Uterus (tissue), 2 donors: ENCODE results near the gene SLC5A3.

ENCODE experiments used
- POLR2A ChIP-seq, 2 donors: fragments of 450-650 bp; IDR thresholded peaks; one replicate each; pipeline ENCODE4 v1.6.1; 2016; ENCODE audit warnings: antibody characterized with exemption in 2 of 2, mild to moderate bottlenecking in 1 of 2, moderate library complexity in 1 of 2
- TF ChIP-seq, protein P1 (sequence below), 4 experiments: fragments of 200-600 bp in 2 of 4; fragments of 450-650 bp in 2 of 4; sonication (generic) in 2 of 4; IDR thresholded peaks; one replicate each; pipeline ENCODE4 v1.5.1; 2016 to 2019; ENCODE audit warnings: antibody characterized with exemption in 4 of 4, mild to moderate bottlenecking in 2 of 4, moderate library complexity in 1 of 4

DNA sequence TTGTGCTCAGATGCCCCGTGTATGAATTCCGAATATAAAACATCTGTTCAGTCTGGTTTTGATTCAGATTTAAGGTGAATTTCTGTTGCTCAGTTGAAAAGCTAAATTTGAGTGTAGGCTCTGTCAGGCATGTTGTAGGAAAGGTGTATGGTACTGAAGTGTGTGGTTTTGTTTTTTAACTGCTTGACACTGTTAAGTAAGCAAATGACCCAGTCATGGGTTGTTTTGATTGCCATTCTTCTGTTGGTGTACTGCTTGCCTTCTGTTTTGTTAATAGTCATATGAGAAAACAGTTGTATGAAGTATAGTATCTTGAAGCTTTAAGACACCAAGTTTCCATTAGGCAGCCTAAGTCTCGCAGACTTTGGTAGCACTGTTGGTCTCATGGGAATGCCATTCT is 10.0 kb downstream of the SLC5A3 start:
- TF ChIP-seq, protein P1, sequence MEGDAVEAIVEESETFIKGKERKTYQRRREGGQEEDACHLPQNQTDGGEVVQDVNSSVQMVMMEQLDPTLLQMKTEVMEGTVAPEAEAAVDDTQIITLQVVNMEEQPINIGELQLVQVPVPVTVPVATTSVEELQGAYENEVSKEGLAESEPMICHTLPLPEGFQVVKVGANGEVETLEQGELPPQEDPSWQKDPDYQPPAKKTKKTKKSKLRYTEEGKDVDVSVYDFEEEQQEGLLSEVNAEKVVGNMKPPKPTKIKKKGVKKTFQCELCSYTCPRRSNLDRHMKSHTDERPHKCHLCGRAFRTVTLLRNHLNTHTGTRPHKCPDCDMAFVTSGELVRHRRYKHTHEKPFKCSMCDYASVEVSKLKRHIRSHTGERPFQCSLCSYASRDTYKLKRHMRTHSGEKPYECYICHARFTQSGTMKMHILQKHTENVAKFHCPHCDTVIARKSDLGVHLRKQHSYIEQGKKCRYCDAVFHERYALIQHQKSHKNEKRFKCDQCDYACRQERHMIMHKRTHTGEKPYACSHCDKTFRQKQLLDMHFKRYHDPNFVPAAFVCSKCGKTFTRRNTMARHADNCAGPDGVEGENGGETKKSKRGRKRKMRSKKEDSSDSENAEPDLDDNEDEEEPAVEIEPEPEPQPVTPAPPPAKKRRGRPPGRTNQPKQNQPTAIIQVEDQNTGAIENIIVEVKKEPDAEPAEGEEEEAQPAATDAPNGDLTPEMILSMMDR (IDR thresholded peaks at IDR 0.05): no peak
- no peak for TF ChIP-seq POLR2A (IDR thresholded peaks at IDR 0.05)
